ENCODE data around the gene BSND. TPM values are rescaled to one million over a fixed set of nuclear protein-coding genes. Genes with fewer than 3 reads are reported as not detected.

Gene BSND
- total RNA-seq, 2 donors from 2014 or later, result 0.13 to 0.20 TPM

DNA sequence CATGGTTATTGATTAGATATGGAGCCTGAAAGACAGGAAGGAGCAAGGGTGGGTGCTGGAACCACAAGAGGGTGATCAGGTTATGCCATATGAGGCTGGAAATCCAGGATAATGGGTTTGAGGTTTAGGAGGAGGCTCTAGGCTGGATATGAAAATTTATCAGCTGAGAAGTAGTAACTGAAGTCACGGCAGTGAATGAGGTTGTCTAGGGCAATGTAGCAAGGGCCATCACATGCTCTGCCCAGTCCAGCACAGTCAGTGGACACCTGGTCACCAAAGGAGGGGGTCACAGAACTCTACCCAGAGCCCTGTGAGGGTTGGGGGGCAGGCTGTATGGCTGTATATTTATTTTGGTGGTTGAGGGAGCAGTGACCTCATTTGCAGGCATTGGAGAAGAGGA lies 28.9 kb upstream of the BSND start:
- H3K36me3 Mint-ChIP-seq (ENCODE audit: low read depth), result no peaks in the 10 kb centered on the region
- H3K27me3 Mint-ChIP-seq (ENCODE audit: insufficient read depth), result peaks cover 9% of the 10 kb centered on the region
- Histone ChIP-seq H3K27ac (ENCODE audit: low read depth, low read length) (no peak overlapping the region), H3K27me3 (ENCODE audit: control insufficient read depth, insufficient read depth, low read length, poor library complexity, severe bottlenecking) (no peaks in the 10 kb centered on the region), H3K9ac (ENCODE audit: extremely low read depth, low read length, poor library complexity, severe bottlenecking) (no peak overlapping the region), H3K9me3 (ENCODE audit: control insufficient read depth, low read length) (no peaks in the 10 kb centered on the region), H3K4me3 (ENCODE audit: low read length) (no peak overlapping the region), H3K4me1 (ENCODE audit: control insufficient read depth, insufficient read depth, low read length) (no peaks in the 10 kb centered on the region), H3K36me3 (ENCODE audit: control insufficient read depth, insufficient read depth, low read length) (no peaks in the 10 kb centered on the region)
- no peaks in the 10 kb centered on the region for H3K9me3 Mint-ChIP-seq
- 78 to 86% methylated on average over 1 of the region's 1 CpG for WGBS, 2 experiments (ENCODE audit: insufficient coverage in 1 of 2, insufficient read length in 1 of 2)
- DNase-seq, result peak; percentile 14
- H3K27ac Mint-ChIP-seq, result no peak overlapping the region
- TF ChIP-seq, protein P1, sequence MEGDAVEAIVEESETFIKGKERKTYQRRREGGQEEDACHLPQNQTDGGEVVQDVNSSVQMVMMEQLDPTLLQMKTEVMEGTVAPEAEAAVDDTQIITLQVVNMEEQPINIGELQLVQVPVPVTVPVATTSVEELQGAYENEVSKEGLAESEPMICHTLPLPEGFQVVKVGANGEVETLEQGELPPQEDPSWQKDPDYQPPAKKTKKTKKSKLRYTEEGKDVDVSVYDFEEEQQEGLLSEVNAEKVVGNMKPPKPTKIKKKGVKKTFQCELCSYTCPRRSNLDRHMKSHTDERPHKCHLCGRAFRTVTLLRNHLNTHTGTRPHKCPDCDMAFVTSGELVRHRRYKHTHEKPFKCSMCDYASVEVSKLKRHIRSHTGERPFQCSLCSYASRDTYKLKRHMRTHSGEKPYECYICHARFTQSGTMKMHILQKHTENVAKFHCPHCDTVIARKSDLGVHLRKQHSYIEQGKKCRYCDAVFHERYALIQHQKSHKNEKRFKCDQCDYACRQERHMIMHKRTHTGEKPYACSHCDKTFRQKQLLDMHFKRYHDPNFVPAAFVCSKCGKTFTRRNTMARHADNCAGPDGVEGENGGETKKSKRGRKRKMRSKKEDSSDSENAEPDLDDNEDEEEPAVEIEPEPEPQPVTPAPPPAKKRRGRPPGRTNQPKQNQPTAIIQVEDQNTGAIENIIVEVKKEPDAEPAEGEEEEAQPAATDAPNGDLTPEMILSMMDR (conservative IDR thresholded peaks at IDR 0.05), result no peak
- no peak overlapping the region for H3K4me3 Mint-ChIP-seq
- peaks cover 2% of the 10 kb centered on the region for H3K4me1 Mint-ChIP-seq

DNA sequence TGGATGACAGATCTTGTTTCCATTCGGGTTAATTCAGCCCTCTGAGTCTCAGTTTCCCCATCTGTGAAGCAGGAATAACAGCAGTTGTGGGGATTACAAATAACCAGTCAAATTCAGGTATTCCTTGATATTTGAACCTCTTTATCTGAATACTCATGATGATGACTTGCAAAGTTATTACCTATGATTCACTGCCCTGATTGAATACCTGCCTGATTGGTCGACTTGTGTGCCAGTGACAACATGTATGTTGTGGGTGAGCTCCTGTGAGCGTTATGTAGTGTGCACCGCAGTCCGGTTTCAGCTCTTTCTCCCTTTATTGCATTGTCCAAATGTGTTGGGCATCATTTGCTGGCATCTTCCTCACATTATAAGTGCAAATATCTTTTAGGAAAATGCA lies 27.8 kb upstream of the BSND start:
- no peaks in the 10 kb centered on the region for H3K4me1 ChIP-seq (ENCODE audit: control insufficient read depth, insufficient read depth, low read length)
- H3K27ac Mint-ChIP-seq, result no peak overlapping the region
- TF ChIP-seq, protein P1 (conservative IDR thresholded peaks at IDR 0.05), result no peak
- no peak overlapping the region for H3K4me3 ChIP-seq (ENCODE audit: low read length)
- H3K27me3 Mint-ChIP-seq (ENCODE audit: insufficient read depth), result peaks cover 12% of the 10 kb centered on the region
- H3K9ac ChIP-seq (ENCODE audit: extremely low read depth, low read length, poor library complexity, severe bottlenecking), result no peak overlapping the region
- DNase-seq, result no peak
- H3K36me3 Mint-ChIP-seq (ENCODE audit: low read depth), result no peaks in the 10 kb centered on the region
- no peak overlapping the region for H3K27ac ChIP-seq (ENCODE audit: low read depth, low read length)
- H3K9me3 Mint-ChIP-seq, result no peaks in the 10 kb centered on the region
- H3K4me1 Mint-ChIP-seq, result peaks cover 2% of the 10 kb centered on the region
- H3K27me3 ChIP-seq (ENCODE audit: control insufficient read depth, insufficient read depth, low read length, poor library complexity, severe bottlenecking), result no peaks in the 10 kb centered on the region
- no peaks in the 10 kb centered on the region for H3K36me3 ChIP-seq (ENCODE audit: control insufficient read depth, insufficient read depth, low read length)
- H3K4me3 Mint-ChIP-seq, result no peak overlapping the region
- WGBS, 2 experiments (ENCODE audit: insufficient coverage in 1 of 2, insufficient read length in 1 of 2), result 90 to 96% methylated on average over 4 to 5 of the region's 5 CpGs
- H3K9me3 ChIP-seq (ENCODE audit: control insufficient read depth, low read length), result no peaks in the 10 kb centered on the region

DNA sequence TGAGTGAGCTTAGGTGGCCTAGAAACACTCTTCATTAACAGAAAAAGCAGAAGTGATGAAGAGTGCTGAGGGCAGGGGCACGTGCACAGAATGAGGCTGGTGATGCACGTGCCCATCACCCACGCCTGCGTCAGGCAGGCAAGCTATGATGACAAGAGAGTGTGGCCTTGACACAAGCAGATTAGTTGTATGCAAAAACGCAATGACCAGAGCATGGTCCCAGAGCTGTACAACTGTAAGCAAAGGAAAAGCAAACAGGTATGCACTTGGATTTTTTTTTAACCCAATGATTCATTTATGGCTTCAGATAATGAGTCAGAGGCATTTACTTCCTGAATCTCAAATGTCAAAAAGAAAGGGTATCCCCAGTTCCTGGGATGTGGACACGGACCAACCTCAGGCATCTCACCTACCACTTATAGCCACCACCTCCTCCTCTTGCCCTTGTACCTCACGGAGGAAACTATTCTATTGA lies 27.4 kb upstream of the BSND start:
- Mint-ChIP-seq H3K27me3 (ENCODE audit: insufficient read depth) (peaks cover 12% of the 10 kb centered on the region), H3K4me1 (peaks cover 2% of the 10 kb centered on the region), H3K27ac (no peak overlapping the region), H3K9me3 (no peaks in the 10 kb centered on the region), H3K4me3 (no peak overlapping the region), H3K36me3 (ENCODE audit: low read depth) (no peaks in the 10 kb centered on the region)
- TF ChIP-seq, protein P1 (conservative IDR thresholded peaks at IDR 0.05), result no peak
- Histone ChIP-seq H3K9ac (ENCODE audit: extremely low read depth, low read length, poor library complexity, severe bottlenecking) (no peak overlapping the region), H3K27ac (ENCODE audit: low read depth, low read length) (no peak overlapping the region), H3K36me3 (ENCODE audit: control insufficient read depth, insufficient read depth, low read length) (no peaks in the 10 kb centered on the region), H3K4me3 (ENCODE audit: low read length) (no peak overlapping the region), H3K27me3 (ENCODE audit: control insufficient read depth, insufficient read depth, low read length, poor library complexity, severe bottlenecking) (no peaks in the 10 kb centered on the region), H3K9me3 (ENCODE audit: control insufficient read depth, low read length) (no peaks in the 10 kb centered on the region), H3K4me1 (ENCODE audit: control insufficient read depth, insufficient read depth, low read length) (no peaks in the 10 kb centered on the region)
- DNase-seq, result peak; percentile 10
- 87 to 93% methylated on average over 5 to 6 of the region's 7 CpGs for WGBS, 2 experiments (ENCODE audit: insufficient coverage in 1 of 2, insufficient read length in 1 of 2)
